HEK293 (cell line): ENCODE data around the gene PAF1.
A peak's percentile ranks its signal among the peaks of the same experiment; 100 is the strongest.

Experiments used
- ELK4 ChIP-seq: IDR thresholded peaks from 2 replicates; pipeline ENCODE4 v1.6.1; 2011; ENCODE audit warnings: mild to moderate bottlenecking, low read depth, low read length, borderline replicate concordance
- GLI2 ChIP-seq: fragments of 450-650 bp; formaldehyde crosslinking; IDR thresholded peaks from 2 replicates; pipeline ENCODE4; 2017; ENCODE audit warnings: missing biosample characterization, missing genetic modification characterization, low read depth, borderline replicate concordance
- HOXA7 ChIP-seq: sonication (generic); formaldehyde crosslinking; IDR thresholded peaks from 2 replicates; pipeline ENCODE4 v1.8.1; 2022; ENCODE audit warnings: missing genetic modification reagents, borderline replicate concordance
- KLF10 ChIP-seq: fragments of 450-650 bp; IDR thresholded peaks from 2 replicates; pipeline ENCODE4 v1.5.1; 2018; ENCODE audit warnings: missing biosample characterization, mild to moderate bottlenecking, missing genetic modification characterization
- KLF9 ChIP-seq: fragments of 450-650 bp; formaldehyde crosslinking; IDR thresholded peaks from 2 replicates; pipeline ENCODE4 v1.5.1; 2016; ENCODE audit warnings: missing biosample characterization, missing genetic modification characterization, low read depth
- REPIN1 ChIP-seq: fragments of 450-650 bp; formaldehyde crosslinking; IDR thresholded peaks from 2 replicates; pipeline ENCODE4 v1.5.1; 2017; ENCODE audit warnings: missing biosample characterization, missing genetic modification characterization, low read depth
- SP7 ChIP-seq: fragments of 450-650 bp; formaldehyde crosslinking; IDR thresholded peaks from 2 replicates; pipeline ENCODE4 v1.5.1; 2016; ENCODE audit warnings: missing biosample characterization, missing genetic modification characterization
- WT1 ChIP-seq: fragments of 450-650 bp; formaldehyde crosslinking; IDR thresholded peaks from 2 replicates; pipeline ENCODE4 v1.5.1; 2016; ENCODE audit warnings: missing biosample characterization, missing genetic modification characterization
- ZBTB1 ChIP-seq: fragments of 450-650 bp; formaldehyde crosslinking; IDR thresholded peaks from 2 replicates; pipeline ENCODE4 v1.5.1; 2016; ENCODE audit warnings: missing biosample characterization, missing genetic modification characterization
- ZBTB10 ChIP-seq: fragments of 450-650 bp; formaldehyde crosslinking; IDR thresholded peaks from 2 replicates; pipeline ENCODE4 v1.5.1; 2016; ENCODE audit warnings: missing biosample characterization, missing genetic modification characterization
- ZBTB8A ChIP-seq: fragments of 450-650 bp; formaldehyde crosslinking; IDR thresholded peaks from 2 replicates; pipeline ENCODE4 v1.5.1; 2016; ENCODE audit warnings: missing biosample characterization, missing genetic modification characterization
- ZNF133 ChIP-seq: fragments of 450-650 bp; formaldehyde crosslinking; IDR thresholded peaks from 2 replicates; pipeline ENCODE4 v1.5.1; 2016; ENCODE audit warnings: missing biosample characterization, missing genetic modification characterization
- ZNF155 ChIP-seq: fragments of 450-650 bp; formaldehyde crosslinking; IDR thresholded peaks from 2 replicates; pipeline ENCODE4 v1.5.1; 2016; ENCODE audit warnings: missing biosample characterization, missing genetic modification characterization
- ZNF18 ChIP-seq: fragments of 450-650 bp; formaldehyde crosslinking; IDR thresholded peaks from 2 replicates; pipeline ENCODE4 v1.5.1; 2016; ENCODE audit warnings: missing biosample characterization, missing genetic modification characterization
- ZNF544 ChIP-seq: fragments of 450-650 bp; formaldehyde crosslinking; IDR thresholded peaks from 2 replicates; pipeline ENCODE4 v1.5.0; 2017; ENCODE audit warnings: missing biosample characterization, missing genetic modification characterization
- ZNF548 ChIP-seq: fragments of 450-650 bp; formaldehyde crosslinking; IDR thresholded peaks from 2 replicates; pipeline ENCODE4 v1.5.1; 2016; ENCODE audit warnings: missing biosample characterization, missing genetic modification characterization
- ZNF571 ChIP-seq: fragments of 450-650 bp; formaldehyde crosslinking; IDR thresholded peaks from 2 replicates; pipeline ENCODE4 v1.5.0; 2017; ENCODE audit warnings: missing biosample characterization, missing genetic modification characterization
- ZNF626 ChIP-seq: fragments of 450-650 bp; sonication (Bioruptor Pico); formaldehyde crosslinking; IDR thresholded peaks from 2 replicates; pipeline ENCODE4 v1.5.1; 2018; ENCODE audit warnings: missing biosample characterization, missing genetic modification characterization, inconsistent platforms
- TF ChIP-seq, protein P1 (sequence below): fragments of 450-650 bp; formaldehyde crosslinking; IDR thresholded peaks from 2 replicates; pipeline ENCODE4 v1.5.1; 2016; ENCODE audit warnings: missing biosample characterization, missing genetic modification characterization
- TF ChIP-seq, protein P2 (sequence below): fragments of 450-650 bp; formaldehyde crosslinking; conservative IDR thresholded peaks from 2 replicates; pipeline ENCODE4 v1.5.1; 2016; ENCODE audit warnings: low read depth, missing biosample characterization, missing genetic modification characterization
- TF ChIP-seq, protein P3 (sequence below): fragments of 450-650 bp; formaldehyde crosslinking; IDR thresholded peaks from 2 replicates; pipeline ENCODE4 v1.5.1; 2016; ENCODE audit warnings: missing biosample characterization, missing genetic modification characterization
- TF ChIP-seq, protein P4 (sequence below): fragments of 450-650 bp; formaldehyde crosslinking; IDR thresholded peaks from 2 replicates; pipeline ENCODE4 v1.5.1; 2016; ENCODE audit warnings: missing biosample characterization, missing genetic modification characterization

PAF1 gene

GRCh38 chr19:39410017-39410830 lies 19.3 kb upstream of the PAF1 start (continued):
- TF ChIP-seq ZNF626 (tag by site-specific recombination) (no peak), ZBTB1 (tag by site-specific recombination) (0 out of 2 replicates have a peak, but pooled peaks have one; percentile 30), ZNF155 (no peak), GLI2 (tag by site-specific recombination) (no peak), SP7 (peak; percentile 79), ZNF548 (0 out of 2 replicates have a peak, but pooled peaks have one; percentile 60), ZNF133 (tag by site-specific recombination) (peak; percentile 33; the same call in 1 of the 2 replicates), KLF10 (tag by site-specific recombination) (no peak), ZNF571 (tag by site-specific recombination) (no peak), ZNF544 (tag by site-specific recombination) (peak; percentile 24; the same call in 1 of the 2 replicates), ELK4 (no peak), HOXA7 (CRISPR knock-in tag) (no peak), ZBTB8A (tag by site-specific recombination) (peak; percentile 99), REPIN1 (tag by site-specific recombination) (peak; percentile 57; the same call in 1 of the 2 replicates), ZBTB10 (peak; percentile 64; the same call in 1 of the 2 replicates), ZNF18 (no peak), KLF9 (peak; percentile 61), WT1 (tag by site-specific recombination) (peak; percentile 98)
- TF ChIP-seq, protein P1, sequence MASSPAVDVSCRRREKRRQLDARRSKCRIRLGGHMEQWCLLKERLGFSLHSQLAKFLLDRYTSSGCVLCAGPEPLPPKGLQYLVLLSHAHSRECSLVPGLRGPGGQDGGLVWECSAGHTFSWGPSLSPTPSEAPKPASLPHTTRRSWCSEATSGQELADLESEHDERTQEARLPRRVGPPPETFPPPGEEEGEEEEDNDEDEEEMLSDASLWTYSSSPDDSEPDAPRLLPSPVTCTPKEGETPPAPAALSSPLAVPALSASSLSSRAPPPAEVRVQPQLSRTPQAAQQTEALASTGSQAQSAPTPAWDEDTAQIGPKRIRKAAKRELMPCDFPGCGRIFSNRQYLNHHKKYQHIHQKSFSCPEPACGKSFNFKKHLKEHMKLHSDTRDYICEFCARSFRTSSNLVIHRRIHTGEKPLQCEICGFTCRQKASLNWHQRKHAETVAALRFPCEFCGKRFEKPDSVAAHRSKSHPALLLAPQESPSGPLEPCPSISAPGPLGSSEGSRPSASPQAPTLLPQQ (tag by site-specific recombination): peak; percentile 32; the same call in 1 of the 2 replicates
- TF ChIP-seq, protein P2, sequence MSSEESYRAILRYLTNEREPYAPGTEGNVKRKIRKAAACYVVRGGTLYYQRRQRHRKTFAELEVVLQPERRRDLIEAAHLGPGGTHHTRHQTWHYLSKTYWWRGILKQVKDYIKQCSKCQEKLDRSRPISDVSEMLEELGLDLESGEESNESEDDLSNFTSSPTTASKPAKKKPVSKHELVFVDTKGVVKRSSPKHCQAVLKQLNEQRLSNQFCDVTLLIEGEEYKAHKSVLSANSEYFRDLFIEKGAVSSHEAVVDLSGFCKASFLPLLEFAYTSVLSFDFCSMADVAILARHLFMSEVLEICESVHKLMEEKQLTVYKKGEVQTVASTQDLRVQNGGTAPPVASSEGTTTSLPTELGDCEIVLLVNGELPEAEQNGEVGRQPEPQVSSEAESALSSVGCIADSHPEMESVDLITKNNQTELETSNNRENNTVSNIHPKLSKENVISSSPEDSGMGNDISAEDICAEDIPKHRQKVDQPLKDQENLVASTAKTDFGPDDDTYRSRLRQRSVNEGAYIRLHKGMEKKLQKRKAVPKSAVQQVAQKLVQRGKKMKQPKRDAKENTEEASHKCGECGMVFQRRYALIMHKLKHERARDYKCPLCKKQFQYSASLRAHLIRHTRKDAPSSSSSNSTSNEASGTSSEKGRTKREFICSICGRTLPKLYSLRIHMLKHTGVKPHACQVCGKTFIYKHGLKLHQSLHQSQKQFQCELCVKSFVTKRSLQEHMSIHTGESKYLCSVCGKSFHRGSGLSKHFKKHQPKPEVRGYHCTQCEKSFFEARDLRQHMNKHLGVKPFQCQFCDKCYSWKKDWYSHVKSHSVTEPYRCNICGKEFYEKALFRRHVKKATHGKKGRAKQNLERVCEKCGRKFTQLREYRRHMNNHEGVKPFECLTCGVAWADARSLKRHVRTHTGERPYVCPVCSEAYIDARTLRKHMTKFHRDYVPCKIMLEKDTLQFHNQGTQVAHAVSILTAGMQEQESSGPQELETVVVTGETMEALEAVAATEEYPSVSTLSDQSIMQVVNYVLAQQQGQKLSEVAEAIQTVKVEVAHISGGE (tag by site-specific recombination): peak; percentile 68
- TF ChIP-seq, protein P3, sequence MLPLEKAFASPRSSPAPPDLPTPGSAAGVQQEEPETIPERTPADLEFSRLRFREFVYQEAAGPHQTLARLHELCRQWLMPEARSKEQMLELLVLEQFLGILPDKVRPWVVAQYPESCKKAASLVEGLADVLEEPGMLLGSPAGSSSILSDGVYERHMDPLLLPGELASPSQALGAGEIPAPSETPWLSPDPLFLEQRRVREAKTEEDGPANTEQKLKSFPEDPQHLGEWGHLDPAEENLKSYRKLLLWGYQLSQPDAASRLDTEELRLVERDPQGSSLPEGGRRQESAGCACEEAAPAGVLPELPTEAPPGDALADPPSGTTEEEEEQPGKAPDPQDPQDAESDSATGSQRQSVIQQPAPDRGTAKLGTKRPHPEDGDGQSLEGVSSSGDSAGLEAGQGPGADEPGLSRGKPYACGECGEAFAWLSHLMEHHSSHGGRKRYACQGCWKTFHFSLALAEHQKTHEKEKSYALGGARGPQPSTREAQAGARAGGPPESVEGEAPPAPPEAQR (tag by site-specific recombination): peak; percentile 87
- TF ChIP-seq, protein P4, sequence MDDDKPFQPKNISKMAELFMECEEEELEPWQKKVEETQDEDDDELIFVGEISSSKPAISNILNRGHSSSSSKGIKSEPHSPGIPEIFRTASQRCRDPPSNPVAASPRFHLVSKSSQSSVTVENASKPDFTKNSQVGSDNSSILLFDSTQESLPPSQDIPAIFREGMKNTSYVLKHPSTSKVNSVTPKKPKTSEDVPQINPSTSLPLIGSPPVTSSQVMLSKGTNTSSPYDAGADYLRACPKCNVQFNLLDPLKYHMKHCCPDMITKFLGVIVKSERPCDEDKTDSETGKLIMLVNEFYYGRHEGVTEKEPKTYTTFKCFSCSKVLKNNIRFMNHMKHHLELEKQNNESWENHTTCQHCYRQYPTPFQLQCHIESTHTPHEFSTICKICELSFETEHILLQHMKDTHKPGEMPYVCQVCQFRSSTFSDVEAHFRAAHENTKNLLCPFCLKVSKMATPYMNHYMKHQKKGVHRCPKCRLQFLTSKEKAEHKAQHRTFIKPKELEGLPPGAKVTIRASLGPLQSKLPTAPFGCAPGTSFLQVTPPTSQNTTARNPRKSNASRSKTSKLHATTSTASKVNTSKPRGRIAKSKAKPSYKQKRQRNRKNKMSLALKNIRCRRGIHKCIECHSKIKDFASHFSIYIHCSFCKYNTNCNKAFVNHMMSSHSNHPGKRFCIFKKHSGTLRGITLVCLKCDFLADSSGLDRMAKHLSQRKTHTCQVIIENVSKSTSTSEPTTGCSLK: no peak; the same call in 1 of the 2 replicates
